GM19240 (cell line): Measurements from ENCODE around the gene GRID1.

Experiments
- DNase-seq: peaks from one replicate; pipeline ENCODE4 v3.0.0; 2011; ENCODE audit warnings: low spot score; ENCODE audit not compliant: insufficient read length

GRID1 gene

DNA sequence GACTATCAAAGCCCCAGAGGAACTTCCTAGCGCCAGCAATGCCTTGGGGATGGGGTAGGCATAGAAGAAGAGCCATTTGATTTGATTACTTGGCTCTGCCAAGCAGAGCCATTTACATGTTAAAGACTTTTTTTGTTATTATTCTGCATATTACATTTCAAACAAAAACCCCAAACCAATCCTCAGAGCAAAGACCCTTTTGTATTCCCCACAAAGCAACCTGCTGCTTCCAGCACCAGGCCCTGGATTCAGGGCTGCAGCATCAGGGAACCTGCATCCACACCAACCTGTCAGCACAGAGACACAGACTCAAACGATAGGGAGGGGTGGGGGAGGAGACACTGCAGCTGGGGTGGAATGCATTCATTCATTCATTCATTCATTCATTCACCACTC, 73.2 kb downstream of the GRID1 start:
- no peak for DNase-seq

DNA sequence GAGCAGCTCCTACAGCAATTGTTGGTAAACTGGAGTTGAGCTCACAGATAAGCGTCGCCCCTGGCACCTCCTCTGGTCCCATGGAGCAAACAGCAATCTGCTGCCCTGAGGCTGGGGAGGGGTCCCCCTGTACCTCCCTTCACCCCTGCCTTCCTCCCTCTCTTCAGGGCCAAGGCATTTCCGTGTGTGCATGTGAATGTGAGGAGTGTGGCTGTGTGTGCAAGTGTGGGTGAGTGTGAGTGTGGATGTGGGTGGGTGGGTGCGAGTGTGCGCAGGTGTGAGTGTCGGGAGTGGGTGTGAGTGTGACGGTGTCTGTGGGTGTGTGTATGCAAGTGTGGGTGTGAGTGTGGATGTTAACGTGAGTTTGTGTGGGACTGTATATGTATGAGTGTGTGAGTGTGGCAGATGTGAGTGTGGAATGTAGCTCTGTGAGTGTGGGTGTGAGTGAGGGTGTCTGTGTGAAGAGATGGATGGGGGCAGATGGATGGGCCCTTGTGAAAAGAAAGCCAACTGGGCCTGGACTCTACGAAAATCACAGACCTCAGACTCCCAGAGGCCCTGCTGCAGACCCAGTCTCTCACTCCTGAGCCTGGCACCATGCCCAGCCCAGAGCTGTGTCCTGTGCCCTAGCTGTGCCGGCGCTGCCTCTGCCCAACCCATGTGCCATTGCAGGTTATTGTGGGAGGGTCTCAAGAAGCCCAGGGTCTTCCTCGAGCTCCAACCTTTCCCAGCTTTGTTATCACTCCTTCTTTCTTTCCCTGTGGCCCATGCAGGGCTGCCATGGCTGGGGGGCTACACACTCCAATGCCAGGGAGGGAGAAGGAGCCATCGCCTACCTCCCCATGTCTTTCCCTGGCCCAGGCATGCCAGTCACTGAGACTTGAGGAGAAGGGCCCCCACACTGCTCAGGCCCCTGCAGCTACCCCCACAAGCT, 73.9 kb downstream of the GRID1 start:
- DNase-seq = no peak

DNA sequence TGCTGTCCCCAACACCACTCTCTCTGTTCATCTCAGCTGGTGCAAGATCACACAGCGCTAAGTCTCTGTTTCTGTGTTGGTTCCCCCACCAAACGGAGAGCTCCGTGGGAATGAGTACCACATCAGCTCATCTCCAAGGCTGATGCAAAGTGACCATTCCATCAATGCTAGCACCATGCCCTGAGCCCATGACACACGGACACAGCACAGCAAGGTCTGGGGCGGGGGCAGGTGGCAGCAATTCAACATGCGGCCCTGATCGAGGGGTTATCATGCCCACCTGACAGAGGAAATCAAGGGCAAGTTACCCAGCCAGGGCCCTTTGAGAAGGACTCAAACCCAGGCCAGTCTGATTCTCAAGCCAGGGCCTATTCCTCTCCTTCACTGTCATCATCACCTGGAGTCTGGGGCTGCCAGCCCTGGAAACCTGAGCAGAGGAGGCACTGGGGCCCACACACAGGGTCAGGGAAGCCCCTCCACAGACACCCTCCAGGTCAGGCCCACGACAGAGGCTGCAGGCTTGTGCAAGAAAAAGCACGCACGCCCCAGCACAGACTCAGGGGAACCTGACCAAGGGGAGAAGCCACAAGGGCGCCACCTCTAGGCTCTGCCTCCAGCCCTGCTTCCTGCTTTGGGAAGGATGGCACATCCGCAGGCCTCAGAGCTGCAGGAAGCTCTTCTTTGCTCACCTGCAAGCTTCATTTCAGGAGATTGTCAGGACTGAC, 74.8 kb downstream of the GRID1 start:
- no peak for DNase-seq

DNA sequence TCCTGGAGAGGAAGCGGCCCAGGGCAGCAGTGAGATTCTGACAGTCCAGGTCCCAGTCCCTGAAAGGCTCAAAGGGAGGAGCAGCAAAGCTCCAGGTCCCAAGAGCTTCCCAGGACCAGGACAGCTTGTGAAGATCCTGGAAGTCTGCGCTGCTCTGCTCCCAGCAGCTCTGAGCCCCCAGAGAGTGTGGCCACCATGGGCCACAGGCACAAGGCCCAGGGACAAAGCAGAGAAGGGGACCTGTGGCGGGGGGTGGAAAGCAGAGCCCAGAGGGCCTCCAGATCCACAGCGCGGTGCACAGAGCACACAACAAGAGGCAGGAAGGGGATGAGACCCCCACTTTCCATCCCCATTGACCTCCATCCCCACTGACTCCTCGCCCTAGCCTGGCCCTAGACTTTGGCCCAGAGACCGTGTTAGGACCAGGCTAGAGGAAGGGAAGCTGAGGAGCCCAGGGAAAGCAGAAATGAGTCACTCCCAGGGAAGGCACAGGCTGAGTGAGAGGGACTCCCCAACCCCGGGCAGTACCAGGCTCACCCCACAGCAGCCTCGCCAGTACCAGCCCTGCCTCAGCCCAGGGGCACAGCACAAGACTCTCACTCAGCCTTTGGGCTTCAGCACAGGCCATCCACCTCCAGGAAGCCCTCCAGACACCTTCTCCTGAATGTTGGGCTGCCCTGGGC, 75.5 kb downstream of the GRID1 start:
- no peak for DNase-seq

DNA sequence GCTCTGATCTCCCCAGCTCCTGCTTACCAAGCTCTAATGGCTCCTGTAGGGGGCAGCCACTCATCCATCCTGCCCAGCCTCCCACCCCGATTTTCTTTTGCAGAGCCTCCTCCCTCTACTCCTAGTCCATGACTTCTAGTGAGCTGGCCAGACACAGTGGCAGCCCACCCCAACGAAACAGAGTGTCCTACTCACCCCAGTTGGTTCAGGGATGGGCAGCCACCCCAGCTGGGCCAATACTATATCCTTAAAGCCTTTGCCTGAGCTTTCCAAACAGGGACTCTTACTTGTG, 77.1 kb downstream of the GRID1 start:
- no peak for DNase-seq

DNA sequence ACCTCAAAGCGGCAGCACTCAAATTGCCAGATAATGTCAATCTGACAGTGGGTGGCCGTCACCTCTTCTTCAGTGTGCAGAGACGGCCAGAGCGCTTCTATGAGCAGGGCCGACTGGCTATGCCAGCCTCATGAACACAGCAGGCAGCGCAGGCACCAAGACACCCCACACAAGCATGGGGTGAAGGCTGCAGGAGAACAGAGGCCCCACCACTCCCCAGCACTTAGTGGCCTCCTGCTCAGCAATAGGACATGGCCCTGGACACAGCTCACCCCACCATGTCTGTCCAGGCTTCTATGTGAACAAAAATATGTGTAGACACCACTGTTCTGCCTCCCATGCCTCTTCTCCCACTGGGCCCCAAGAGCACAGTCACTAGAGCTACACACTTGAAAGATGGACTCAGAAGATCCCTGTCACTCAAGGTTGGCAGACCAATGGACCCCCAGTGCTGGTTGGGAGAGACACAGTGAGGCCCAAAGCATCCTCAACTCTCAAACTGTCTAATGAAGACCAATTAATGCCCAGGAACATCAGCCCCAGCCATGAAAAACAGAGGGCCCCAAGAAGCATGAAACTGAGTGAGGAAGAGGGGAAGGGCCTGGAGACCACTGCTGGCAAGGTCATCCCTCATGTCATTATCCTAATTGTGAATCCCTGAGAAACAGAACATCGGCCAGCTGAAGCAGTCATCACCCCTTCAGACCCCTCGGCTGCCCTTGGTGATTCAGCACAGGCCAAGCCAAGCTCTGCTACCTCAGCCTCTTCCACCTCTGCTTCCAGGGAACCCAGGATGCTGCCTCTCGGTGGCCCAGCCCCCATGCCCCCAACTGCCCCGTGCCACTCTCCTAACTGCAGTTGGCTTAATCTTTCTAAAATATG, 77.7 kb downstream of the GRID1 start:
- DNase-seq = no peak

DNA sequence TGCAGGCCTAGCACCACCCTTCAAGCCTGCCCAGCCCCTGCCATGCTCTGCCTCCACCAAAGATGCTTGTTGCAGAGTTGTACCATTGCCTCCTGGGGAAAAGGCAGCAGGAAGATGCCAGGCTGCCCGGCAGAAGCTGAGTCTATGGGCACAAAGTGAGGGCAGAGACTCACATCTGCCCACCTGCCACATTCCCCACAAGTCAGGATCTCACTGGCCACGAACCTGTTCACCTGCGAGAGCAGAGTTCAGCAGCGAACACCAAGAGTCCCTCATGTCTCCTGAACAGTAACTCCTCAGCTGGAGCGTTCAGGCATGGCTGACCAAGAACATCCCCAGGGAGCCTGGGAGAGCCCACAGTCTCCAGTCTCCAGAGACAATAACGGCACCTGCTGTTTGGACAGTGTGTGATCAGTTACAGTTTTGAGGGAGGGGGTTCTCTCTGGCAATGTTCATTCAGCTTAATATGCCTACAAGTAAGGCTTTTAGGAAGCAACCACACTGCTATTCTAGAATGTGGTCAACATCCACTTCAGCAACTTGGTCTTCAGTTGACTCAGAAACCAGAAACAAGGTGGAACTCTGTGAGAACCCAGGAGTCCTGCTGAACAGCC, 78.5 kb downstream of the GRID1 start:
- no peak for DNase-seq

DNA sequence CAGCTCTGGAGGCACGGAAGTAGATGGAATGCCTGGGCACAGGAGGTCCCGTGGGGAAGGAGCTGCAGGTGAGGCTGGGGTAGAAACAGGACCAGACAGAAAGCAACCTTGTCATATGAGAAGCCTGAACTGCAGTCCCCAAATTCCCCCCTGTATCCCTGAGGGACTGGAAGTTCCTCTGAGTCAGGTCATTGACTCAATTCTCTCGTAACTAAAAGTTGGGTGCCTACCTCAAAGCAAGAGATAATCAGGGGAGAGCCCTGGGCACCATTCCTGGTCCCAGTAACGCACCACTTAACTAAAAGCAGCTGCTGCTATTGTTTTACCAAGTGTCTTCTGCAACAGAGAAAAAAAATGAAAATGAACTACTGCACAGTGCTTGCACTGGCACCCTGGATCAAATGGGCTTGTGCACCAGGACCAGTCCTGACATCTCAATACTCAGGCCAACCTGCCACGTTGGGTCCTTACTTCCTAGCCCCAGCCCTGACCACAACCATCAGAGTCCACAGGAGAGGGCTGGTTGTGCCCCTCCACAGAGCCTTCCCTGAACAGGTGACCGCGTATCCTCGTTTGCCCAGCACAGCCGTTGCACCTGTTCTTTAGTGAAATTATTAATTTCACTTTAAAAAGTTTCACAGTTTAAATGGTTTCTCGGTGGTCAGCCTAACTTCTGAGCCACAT, 79.3 kb downstream of the GRID1 start:
- no peak for DNase-seq

DNA sequence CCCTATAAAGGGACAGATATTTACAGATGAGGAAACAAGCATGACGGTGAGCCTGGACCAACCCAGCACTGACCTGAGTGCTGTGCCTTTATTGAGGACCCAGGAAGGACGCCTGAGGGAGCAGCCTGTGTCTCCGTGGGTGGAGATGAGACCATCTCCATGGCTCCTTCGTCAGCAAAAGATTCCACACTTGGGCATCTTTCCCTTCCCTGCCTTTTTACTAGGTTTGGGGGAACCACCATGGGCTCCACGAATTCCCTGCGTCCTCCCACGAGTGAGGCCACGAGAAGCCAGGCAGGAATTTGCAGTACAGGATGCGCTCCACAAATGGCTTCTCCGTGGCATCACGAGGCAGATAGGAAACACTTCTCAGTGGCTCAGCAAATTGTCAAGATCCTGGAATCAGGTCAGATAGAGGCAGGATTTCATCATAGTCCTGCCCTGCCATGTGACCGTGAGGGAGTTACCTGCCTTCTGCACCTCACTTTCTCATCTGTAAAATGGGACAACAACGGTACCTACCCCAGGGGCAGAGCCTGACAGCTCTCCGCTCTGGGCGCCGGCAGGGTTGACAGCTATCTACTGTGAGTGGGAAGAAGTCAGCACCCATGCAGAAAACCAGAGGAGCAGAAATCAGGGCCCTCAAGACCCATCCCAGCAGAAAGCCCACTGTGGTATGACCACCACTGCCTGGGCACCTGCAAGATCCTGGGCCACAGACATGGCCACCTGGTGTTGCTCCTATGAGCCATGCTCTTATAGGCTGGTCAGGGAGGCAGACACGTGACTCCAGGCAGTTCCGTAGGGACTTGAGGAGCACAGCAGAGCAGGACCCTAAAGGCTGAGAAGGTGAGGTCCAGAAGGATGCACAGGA, 80.1 kb downstream of the GRID1 start:
- DNase-seq = no peak

DNA sequence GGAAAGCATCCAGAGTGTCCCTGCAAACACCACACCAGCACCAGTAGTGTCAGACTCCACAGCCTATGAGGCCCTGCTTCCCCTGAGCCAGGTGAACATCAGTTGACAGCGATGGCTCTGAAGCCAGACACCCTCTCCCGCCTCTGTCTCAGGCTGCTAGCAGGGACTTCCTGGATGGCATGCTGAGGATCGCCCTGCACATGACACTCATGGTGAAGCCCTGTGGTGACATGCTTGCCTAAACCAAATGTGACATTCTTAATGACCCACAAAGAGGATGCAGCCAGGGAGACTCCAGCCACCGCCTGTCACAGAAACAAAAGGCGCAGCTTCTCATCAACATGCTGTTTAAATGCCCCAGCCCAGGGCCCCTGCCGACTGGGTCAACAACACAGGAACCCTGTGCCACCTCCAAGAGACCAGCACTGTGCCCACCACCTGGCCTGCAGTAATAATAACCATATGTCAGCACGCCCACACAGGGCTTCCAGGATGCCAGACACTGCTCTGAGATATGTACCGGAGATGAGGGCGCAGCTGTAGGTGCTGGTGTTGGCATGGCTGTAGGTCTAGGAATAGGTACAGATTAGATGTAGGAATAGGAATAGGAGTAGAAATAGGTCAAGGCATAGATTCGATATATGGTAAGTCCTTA, 81.3 kb downstream of the GRID1 start:
- no peak for DNase-seq

DNA sequence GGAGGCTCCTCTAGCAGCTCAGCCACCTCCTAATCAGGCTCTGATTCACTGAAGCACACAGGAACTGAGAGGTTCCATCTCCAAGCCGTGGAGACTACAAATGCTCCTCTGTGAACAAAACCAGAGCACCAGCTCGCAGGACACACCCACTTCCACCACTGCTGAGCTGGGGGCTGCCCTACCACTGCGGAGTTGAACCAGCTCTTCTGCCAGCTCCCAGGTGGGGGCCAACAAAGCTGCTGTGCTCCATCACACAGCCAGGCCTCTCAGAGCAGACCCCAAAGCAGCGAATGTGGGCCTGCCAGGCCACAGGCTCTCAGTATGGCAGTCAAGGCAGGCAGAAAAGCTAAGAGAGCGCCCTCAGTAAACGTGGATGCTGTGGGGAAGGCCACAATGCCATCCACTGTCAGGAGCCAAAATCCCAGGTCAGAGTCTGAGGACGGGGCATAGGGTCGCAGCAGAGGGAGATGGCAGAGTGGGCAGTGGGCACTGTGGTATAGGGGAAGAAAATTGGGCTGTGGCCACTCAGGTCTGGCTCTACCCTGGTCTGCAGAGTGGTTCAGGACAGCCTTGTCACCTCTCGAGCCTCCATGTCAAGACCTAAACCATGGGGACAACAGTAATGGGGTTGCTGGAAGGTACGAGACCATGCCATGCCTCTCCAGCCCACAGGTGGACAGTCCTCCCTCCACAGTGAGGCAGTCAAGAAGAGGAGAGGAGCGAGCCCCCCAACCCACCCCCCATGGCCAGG, 82.1 kb downstream of the GRID1 start:
- no peak for DNase-seq

DNA sequence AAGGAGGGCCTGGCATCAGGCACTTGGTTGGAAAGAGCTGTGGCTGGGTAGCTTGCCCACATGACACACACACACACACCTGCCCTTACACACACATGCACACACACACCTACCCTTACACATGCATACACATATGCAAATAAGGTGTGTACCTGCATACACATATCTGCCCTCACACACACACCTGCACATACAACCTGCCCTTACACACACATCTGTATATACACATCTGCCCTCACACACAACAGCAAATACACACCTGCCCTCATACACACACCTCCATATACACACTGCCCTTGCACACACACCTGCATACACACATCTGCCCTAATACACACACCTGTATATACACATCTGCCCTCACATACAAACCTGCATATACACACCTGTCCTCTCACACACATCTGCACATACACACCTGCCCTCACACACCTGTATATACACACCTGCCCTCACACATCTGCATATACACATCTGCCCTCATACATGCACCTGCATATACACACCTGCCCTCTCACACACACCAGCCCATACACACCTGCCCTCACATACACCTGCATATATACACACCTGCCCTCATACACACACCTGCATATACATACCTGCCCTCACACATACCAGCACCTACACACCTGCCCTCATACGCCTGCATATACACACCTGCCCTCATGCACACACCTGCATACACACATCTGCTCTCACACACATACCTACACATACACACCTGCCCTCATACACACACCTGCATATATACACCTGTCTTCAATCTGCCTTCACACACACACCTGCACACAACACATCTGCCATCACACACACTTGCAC, 82.9 kb downstream of the GRID1 start:
- no peak for DNase-seq

DNA sequence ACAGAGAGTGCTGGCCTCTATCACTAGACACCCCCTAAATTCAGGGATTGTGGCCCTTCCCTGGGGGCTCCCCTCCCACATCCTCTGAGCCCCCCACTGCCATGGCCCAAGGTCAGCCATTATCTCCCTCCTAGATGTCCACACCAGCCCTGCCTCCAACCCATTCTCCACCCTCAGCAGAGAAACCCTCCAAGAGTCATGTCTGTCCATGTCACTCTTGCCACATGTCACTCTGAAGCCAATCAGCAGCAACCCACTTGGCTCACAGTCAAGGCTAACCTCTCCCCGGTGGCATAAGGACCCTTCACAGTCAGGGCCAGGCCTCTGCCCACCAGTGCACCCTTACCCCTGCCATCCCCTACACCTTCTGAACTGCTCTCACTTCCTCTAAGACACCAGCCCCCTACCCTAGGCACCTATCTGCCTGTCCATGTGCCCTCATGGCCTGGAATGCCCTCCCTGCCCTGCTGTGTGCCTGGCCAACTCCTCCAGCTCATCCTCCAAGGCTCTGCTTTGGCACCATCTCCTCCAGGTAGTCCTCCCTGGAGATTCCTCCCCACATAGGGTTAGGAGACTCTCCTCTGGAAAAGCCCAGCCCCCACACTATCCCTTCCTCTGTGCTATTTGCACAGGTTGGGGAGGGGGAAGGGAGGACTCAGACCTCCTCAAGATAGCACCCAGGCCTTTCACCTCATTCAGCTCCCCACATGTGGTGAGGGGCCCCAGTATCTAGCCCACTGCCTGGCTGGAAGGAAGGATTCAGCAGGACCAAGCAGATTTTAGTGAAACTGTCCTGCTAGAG, 83.7 kb downstream of the GRID1 start:
- DNase-seq = no peak

DNA sequence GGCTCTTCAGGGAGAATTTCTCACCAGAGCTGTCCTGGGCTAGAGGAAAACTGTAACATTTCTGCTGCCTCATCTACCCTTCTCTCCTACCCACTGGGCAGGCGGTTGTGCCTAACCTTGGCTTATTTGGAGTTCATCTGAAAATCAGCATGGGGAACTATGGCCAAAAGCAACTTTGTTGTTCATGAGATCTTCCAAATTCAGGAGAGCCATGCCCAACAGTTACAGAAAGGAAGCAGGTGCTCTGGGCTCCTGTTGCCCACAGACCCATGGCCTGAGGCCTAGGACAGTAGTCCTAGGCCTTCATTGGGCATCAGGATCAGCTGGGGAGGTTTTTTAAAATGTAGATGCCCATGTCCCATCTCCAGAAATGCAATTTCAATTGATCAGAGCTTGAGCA, 85.2 kb downstream of the GRID1 start:
- no peak for DNase-seq

DNA sequence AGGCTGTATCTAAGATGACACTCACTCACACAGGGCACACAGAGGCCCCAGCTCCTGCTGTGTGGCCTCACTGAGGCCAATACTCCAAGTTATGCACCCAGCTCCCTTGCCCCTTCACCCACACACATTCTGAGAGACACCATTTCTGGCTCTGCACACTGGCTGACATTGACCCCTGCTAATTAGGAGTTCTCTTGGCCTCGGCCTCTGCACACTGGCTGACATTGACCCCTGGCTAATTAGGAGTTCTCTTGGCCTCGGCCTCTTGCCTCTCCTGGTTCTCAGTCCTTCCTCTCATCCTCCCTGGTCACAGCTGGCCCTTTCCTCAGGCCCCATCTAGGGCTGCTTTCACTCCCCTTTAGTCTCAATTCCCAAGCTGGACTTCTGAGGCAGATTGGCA, 97.3 kb downstream of the GRID1 start:
- DNase-seq = no peak
